Spleen (tissue), 7 donors: ENCODE data around the gene IFT80.

Source experiments
- POLR2A ChIP-seq, 3 donors: fragments of 450-650 bp; IDR thresholded peaks; one replicate each; pipeline ENCODE4 v1.5.1; 2017; ENCODE audit warnings: antibody characterized with exemption in 3 of 3, mild to moderate bottlenecking in 1 of 3
- POLR2AphosphoS5 ChIP-seq, 3 donors: sonication (generic); formaldehyde crosslinking; IDR thresholded peaks; one replicate each; pipeline ENCODE4 v1.5.1; 2017; ENCODE audit warnings: antibody characterized with exemption in 3 of 3
- TF ChIP-seq, protein P1 (sequence below), 11 experiments: fragments of 200-600 bp in 7 of 11; fragments of 450-650 bp in 4 of 11; sonication (generic) in 4 of 11; IDR thresholded peaks in 8 of 11; conservative IDR thresholded peaks in 3 of 11; 1 replicate in 7 of 11; 2 replicates in 4 of 11; pipeline versions ENCODE4 v1.4.0 to v1.8.0; 2016 to 2021; ENCODE audit warnings: antibody characterized with exemption in 11 of 11, inconsistent platforms in 4 of 11, mild to moderate bottlenecking in 1 of 11
- donor health status: DM: no; HTN: no; CAD: no; lungs with moderate emphysema.
- donor health status: DM: no; HTN: no; CAD: no.
- donor health status: DM: no; HTN: no; CAD: no.

DNA sequence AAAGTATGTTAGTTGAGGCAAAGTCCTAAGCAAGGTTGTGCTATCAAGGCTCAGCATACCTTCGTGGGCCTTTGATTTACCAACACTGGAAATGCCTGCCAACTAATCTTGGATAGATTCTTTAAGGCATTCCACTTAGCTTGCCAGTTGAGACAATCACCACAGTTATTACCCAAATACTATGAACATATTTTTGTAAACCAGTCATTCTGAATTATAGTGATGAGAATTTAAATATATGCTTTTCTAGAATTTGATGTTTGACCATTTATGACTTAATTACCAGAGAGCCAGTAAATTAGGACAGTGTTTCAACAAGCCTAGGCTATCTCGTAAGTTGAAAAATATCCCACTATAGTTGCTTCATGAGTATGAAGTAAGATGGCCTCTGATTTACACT is 35.0 kb upstream of the IFT80 start:
- TF ChIP-seq, protein P1, sequence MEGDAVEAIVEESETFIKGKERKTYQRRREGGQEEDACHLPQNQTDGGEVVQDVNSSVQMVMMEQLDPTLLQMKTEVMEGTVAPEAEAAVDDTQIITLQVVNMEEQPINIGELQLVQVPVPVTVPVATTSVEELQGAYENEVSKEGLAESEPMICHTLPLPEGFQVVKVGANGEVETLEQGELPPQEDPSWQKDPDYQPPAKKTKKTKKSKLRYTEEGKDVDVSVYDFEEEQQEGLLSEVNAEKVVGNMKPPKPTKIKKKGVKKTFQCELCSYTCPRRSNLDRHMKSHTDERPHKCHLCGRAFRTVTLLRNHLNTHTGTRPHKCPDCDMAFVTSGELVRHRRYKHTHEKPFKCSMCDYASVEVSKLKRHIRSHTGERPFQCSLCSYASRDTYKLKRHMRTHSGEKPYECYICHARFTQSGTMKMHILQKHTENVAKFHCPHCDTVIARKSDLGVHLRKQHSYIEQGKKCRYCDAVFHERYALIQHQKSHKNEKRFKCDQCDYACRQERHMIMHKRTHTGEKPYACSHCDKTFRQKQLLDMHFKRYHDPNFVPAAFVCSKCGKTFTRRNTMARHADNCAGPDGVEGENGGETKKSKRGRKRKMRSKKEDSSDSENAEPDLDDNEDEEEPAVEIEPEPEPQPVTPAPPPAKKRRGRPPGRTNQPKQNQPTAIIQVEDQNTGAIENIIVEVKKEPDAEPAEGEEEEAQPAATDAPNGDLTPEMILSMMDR (IDR thresholded peaks at IDR 0.05 in 8 of 11, conservative IDR thresholded peaks at IDR 0.05 in 3 of 11), result no peak
- TF ChIP-seq POLR2A (IDR thresholded peaks at IDR 0.05) (no peak), POLR2AphosphoS5 (IDR thresholded peaks at IDR 0.05) (no peak)
